Activated T-cell treated with anti-CD3 and anti-CD28 coated beads for 48 hours (primary cell): Measurements from ENCODE around the gene AUTS2.

Experiments used
- DNase-seq: peaks from one replicate; pipeline ENCODE4 v3.0.0-alpha.2; 2020; ENCODE audit warnings: low read depth

The AUTS2 gene

GRCh38 chr7:70189776-70190175, 591.5 kb downstream of the AUTS2 start:
- no peak for DNase-seq

GRCh38 chr7:70190281-70190680, 592.0 kb downstream of the AUTS2 start:
- DNase-seq, result no peak

GRCh38 chr7:70193514-70193913, 595.2 kb downstream of the AUTS2 start:
- no peak for DNase-seq

GRCh38 chr7:70208236-70209063, 610.2 kb downstream of the AUTS2 start:
- DNase-seq, result no peak

GRCh38 chr7:70210200-70210935, 612.1 kb downstream of the AUTS2 start:
- no peak for DNase-seq

GRCh38 chr7:70210936-70211310, 612.6 kb downstream of the AUTS2 start:
- DNase-seq, result no peak

GRCh38 chr7:70212281-70212680, 614.0 kb downstream of the AUTS2 start:
- DNase-seq, result no peak

- no peak for DNase-seq
Measured at GRCh38 chr7:70214071-70214470, 615.8 kb downstream of the AUTS2 start.

- no peak for DNase-seq
Measured at GRCh38 chr7:70215491-70215890, 617.2 kb downstream of the AUTS2 start.

GRCh38 chr7:70217571-70217970, 619.3 kb downstream of the AUTS2 start:
- no peak for DNase-seq

- no peak for DNase-seq
Measured at GRCh38 chr7:70218006-70218405, 619.7 kb downstream of the AUTS2 start.

- no peak for DNase-seq
Measured at GRCh38 chr7:70219061-70219460, 620.8 kb downstream of the AUTS2 start.

- DNase-seq, result no peak
Measured at GRCh38 chr7:70229242-70229641, 631.0 kb downstream of the AUTS2 start.

- DNase-seq, result no peak
Measured at GRCh38 chr7:70230761-70231160, 632.5 kb downstream of the AUTS2 start.

- DNase-seq, result no peak
Measured at GRCh38 chr7:70233776-70234175, 635.5 kb downstream of the AUTS2 start.

GRCh38 chr7:70237256-70237655, 639.0 kb downstream of the AUTS2 start:
- DNase-seq, result no peak

GRCh38 chr7:70237831-70238575, 639.7 kb downstream of the AUTS2 start:
- no peak for DNase-seq

- no peak for DNase-seq
Measured at GRCh38 chr7:70239918-70240317, 641.6 kb downstream of the AUTS2 start.

- no peak for DNase-seq
Measured at GRCh38 chr7:70240873-70241272, 642.6 kb downstream of the AUTS2 start.

- no peak for DNase-seq
Measured at GRCh38 chr7:70241536-70242175, 643.4 kb downstream of the AUTS2 start.

- DNase-seq, result no peak
Measured at GRCh38 chr7:70242826-70243225, 644.6 kb downstream of the AUTS2 start.

- DNase-seq, result no peak
Measured at GRCh38 chr7:70243443-70243842, 645.2 kb downstream of the AUTS2 start.
